ENCODE measurements around the gene PACSIN1. TPM values are rescaled to one million over a fixed set of nuclear protein-coding genes. Genes with fewer than 3 reads are reported as not detected.

Gene PACSIN1
- total RNA-seq, 2 experiments from 2014 or later = 1.8 to 2.2 TPM

DNA sequence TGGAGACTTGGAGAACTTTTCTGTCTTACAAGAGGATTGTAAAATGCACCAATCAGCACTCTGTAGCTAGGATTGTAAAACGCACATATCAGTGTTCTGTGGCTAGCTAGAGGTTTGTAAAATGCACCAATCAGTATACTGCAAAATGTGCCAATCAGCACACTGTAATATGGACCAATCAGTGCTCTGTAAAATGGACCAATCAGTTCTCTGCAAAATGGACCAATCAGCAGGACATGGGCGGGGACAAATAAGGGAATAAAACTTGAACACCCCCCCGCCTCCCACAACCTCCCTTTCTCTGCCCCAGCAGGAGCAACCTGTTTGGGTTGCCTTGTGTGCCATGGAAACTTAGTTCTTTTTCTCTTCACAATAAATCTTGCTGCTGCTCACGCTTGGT, 27.2 kb upstream of the PACSIN1 start:
- no peak overlapping the region for H3K4me3 Mint-ChIP-seq
- CTCF ChIA-PET = no interaction called here
- POLR2A ChIA-PET = interaction anchor here (1.3 kb wide), 1 partner anchor 13 kb away, joined by 6 read pairs; the partner anchor contains the start of gene RPS10

DNA sequence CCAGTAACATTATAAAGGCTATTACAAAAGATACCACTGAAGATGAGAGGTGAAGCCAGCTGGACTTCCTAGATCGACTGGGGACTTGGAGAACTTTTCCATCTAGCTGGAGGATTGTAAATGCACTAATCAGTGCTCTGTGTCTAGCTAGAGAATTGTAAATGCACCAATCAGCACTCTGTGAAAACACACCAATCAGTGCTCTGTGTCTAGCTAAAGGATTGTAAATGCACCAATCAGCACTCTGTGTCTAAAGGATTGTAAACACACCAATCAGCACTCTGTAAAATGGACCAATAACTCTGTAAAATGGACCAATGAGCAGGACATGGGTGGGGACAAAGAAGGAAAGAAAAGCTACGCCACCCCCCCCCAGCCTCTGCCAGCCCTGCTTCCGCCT, 26.4 kb upstream of the PACSIN1 start:
- H3K4me1 Mint-ChIP-seq = no peaks in the 10 kb centered on the region
- no peak for DNase-seq
- H3K27ac Mint-ChIP-seq = no peak overlapping the region
- H3K36me3 Mint-ChIP-seq (ENCODE audit: low read depth) = no peaks in the 10 kb centered on the region
- H3K9me3 Mint-ChIP-seq = peaks cover 3% of the 10 kb centered on the region
- POLR2A ChIA-PET = interaction anchor here (1.3 kb wide), 1 partner anchor 14 kb away, joined by 6 read pairs; the partner anchor contains the start of gene RPS10
- no peak overlapping the region for H3K4me3 Mint-ChIP-seq
- CTCF ChIA-PET = no interaction called here
- H3K27me3 Mint-ChIP-seq = peaks cover 1% of the 10 kb centered on the region

More for the DNA sequence above, 27.2 kb upstream of the PACSIN1 start:
- Mint-ChIP-seq H3K27me3 (peaks cover 1% of the 10 kb centered on the region), H3K9me3 (peaks cover 3% of the 10 kb centered on the region), H3K4me1 (no peaks in the 10 kb centered on the region), H3K27ac (no peak overlapping the region), H3K36me3 (ENCODE audit: low read depth) (no peaks in the 10 kb centered on the region)
- no peak for DNase-seq

DNA sequence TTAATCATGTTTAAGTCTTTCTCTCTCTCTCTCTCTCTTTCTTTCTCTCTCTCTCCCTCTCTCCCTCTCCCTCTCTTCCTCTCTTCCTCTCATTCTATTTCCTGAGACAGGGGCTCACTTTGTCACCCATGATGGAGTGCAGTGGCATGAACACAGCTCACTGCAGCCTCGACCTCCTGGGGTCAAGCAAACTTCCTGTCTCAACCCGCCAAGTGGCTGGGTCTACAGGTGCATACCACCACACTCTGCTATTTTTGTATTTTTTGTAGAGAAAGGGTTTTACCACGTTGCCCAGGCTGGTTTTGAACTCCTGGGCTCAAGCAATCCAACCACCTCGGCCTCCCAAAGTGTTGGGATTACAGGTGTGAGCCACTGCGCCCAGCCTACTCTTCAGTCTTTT, 24.4 kb upstream of the PACSIN1 start:
- Mint-ChIP-seq H3K27me3 (peaks cover 3% of the 10 kb centered on the region), H3K4me1 (no peaks in the 10 kb centered on the region), H3K9me3 (peaks cover 3% of the 10 kb centered on the region), H3K36me3 (ENCODE audit: low read depth) (no peaks in the 10 kb centered on the region), H3K27ac (no peak overlapping the region), H3K4me3 (no peak overlapping the region)
- ChIA-PET POLR2A (no interaction called here), CTCF (no interaction called here)
- no peak for DNase-seq

DNA sequence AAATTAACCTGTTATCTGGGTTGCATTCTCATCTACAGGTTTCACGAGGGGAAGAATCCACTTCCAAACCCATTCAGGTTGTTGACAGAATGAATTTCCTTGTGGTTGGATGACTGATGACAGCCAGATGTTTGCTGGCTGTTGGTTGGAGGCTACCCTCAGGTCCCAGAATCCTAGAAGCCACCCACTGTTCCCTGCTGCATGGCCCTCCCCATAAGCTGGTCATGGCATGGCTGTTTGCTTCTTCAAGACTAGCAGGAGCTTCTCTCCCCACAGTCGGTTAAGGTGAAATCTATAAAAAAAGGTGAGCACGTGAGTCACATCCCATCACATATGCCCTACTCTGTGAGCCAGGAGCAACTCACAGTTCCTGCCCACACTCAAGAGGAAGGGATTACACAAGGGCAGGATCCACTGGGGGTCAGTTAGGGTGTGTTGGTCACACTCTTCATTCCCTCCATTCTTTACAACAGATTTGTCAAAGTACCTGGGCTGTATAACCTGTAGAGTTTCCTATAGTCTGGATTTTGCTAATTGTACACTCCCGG, 20.5 kb upstream of the PACSIN1 start:
- no peak for DNase-seq
- no peaks in the 10 kb centered on the region for H3K9me3 Mint-ChIP-seq
- H3K36me3 Mint-ChIP-seq (ENCODE audit: low read depth) = no peaks in the 10 kb centered on the region
- H3K4me1 Mint-ChIP-seq = no peaks in the 10 kb centered on the region
- ChIA-PET POLR2A (no interaction called here), CTCF (no interaction called here)
- peaks cover 2% of the 10 kb centered on the region for H3K27me3 Mint-ChIP-seq
- H3K27ac Mint-ChIP-seq = no peak overlapping the region
- no peak overlapping the region for H3K4me3 Mint-ChIP-seq

DNA sequence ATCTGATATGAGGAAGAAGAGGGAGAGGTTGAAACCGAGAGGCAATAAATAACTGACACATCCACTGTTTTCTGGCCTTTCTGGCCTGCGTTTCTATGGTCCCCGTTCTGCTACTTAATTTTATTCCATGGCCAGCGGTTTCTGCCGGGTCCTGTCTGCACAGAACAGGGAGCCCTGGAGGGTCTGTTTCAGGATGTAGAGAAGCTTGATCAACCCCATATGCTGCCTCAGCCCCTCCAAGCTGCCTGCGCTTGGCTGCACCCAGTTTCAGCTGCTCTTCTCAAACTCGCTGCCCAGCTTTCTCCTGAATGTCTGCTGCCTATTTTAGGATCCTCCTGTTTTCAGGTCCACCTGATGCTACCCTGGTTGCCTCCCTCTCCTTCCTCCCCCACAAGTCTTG, 18.5 kb upstream of the PACSIN1 start:
- no peaks in the 10 kb centered on the region for H3K9me3 Mint-ChIP-seq
- H3K4me3 Mint-ChIP-seq = no peak overlapping the region
- peaks cover 2% of the 10 kb centered on the region for H3K27me3 Mint-ChIP-seq
- ChIA-PET CTCF (interaction anchor here (0.7 to 1.5 kb wide), 3 partner anchors 11 to 283 kb away, joined by 3 to 4 read pairs (median 3); no protein-coding TSS in a partner anchor), POLR2A (no interaction called here)
- no peak for DNase-seq
- no peaks in the 10 kb centered on the region for H3K36me3 Mint-ChIP-seq (ENCODE audit: low read depth)
- no peaks in the 10 kb centered on the region for H3K4me1 Mint-ChIP-seq
- no peak overlapping the region for H3K27ac Mint-ChIP-seq

DNA sequence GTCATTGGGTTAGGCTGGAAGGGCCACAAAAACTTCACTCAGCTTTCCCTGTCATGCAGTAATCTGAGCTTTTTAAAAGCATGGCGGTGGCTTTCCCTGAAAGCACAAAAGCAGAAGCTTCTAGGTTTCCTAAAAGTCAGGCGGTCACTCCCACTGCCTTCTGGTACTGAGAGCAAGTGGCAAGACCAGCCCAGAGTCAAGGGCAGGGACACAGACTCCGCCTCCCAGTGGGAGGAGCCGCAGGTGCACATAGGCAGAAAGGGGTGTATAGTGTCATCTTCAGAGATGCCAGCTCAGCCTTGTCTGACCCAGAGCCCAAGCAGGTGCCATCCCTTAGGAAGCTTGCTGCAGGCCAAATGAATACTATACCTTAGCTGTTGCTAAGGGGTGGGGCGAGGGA, 18.0 kb upstream of the PACSIN1 start:
- ChIA-PET CTCF (interaction anchor here (0.7 to 0.9 kb wide), 2 partner anchors 12 to 284 kb away, joined by 3 read pairs; no protein-coding TSS in a partner anchor), POLR2A (no interaction called here)
- H3K4me1 Mint-ChIP-seq = no peaks in the 10 kb centered on the region
- no peak for DNase-seq
- no peak overlapping the region for H3K27ac Mint-ChIP-seq
- no peaks in the 10 kb centered on the region for H3K9me3 Mint-ChIP-seq
- H3K36me3 Mint-ChIP-seq (ENCODE audit: low read depth) = no peaks in the 10 kb centered on the region
- peaks cover 2% of the 10 kb centered on the region for H3K27me3 Mint-ChIP-seq
- no peak overlapping the region for H3K4me3 Mint-ChIP-seq

DNA sequence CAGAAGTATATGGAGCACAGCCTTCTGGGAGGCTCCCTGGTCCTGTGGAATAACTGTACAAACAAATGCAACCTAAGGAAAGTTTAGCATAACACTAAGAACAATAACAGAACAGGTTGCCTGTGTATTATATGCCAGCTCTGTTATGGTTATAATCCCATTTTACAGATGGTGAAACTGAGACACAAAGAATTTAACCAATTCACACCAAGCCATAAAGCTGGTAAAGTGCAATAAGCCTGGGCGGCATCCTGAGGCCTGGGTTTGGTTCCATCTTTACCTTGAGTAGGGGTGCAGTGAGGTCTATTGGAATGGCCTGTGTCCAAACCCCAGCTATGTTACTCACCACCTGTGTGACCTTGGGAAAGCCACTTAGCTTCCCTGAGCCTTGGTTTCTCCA, 14.7 kb upstream of the PACSIN1 start:
- Mint-ChIP-seq H3K4me3 (no peak overlapping the region), H3K27me3 (no peaks in the 10 kb centered on the region), H3K4me1 (no peaks in the 10 kb centered on the region), H3K9me3 (no peaks in the 10 kb centered on the region), H3K36me3 (ENCODE audit: low read depth) (no peaks in the 10 kb centered on the region), H3K27ac (no peak overlapping the region)
- no peak for DNase-seq
- ChIA-PET POLR2A (no interaction called here), CTCF (no interaction called here)

DNA sequence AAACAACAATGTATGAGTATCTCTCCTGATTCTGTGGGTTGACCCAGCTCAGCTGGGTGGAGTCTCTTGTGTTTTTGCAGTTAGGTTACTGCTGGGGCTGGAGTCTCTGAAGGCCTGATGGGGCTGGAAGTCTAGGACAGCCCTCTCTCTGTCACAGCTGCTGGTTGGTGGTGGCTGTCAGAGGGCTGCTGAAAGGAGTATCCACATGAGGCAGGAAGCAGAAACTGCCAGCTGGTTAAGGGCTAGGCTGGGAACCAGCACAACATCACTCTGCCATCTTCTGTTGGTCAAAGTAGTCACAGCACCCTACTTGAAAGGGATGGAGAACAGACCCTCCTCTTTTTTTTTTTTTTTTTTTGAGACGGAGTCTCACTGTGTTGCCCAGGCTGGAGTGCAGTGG, 10.0 kb upstream of the PACSIN1 start:
- no peak overlapping the region for H3K27ac Mint-ChIP-seq
- no peak overlapping the region for H3K4me3 Mint-ChIP-seq
- no peaks in the 10 kb centered on the region for H3K27me3 Mint-ChIP-seq
- H3K4me1 Mint-ChIP-seq = no peaks in the 10 kb centered on the region
- POLR2A ChIA-PET = no interaction called here
- DNase-seq = no peak
- no peaks in the 10 kb centered on the region for H3K9me3 Mint-ChIP-seq
- CTCF ChIA-PET = interaction anchor here (1.1 kb wide), 1 partner anchor 154 kb away, joined by 4 read pairs; no protein-coding TSS in a partner anchor
- no peaks in the 10 kb centered on the region for H3K36me3 Mint-ChIP-seq (ENCODE audit: low read depth)

DNA sequence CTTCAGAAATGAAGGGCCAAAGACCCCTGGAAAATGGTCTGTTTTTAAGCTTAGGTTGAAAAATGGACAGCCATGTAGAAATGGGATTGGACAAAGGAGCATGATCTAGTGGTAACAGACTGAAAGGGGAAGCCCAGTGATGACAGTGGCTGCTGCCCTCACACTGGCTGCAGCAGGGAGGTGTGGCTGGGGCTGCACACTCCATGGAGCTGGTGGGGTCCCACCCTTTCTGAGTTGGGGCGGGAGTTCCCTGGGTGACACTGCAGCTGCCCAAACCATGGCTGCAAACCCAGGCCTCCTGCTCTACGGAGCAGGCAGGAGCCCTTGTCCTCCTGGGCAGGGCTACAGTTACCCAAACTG, 8.5 kb upstream of the PACSIN1 start:
- DNase-seq = no peak
- Mint-ChIP-seq H3K4me1 (no peaks in the 10 kb centered on the region), H3K4me3 (no peak overlapping the region), H3K27ac (no peak overlapping the region), H3K27me3 (no peaks in the 10 kb centered on the region), H3K36me3 (ENCODE audit: low read depth) (no peaks in the 10 kb centered on the region), H3K9me3 (no peaks in the 10 kb centered on the region)
- ChIA-PET CTCF (interaction anchor here (0.6 to 7.9 kb wide), 2 partner anchors 152 to 294 kb away, joined by 3 to 79 read pairs; no protein-coding TSS in a partner anchor), POLR2A (no interaction called here)

DNA sequence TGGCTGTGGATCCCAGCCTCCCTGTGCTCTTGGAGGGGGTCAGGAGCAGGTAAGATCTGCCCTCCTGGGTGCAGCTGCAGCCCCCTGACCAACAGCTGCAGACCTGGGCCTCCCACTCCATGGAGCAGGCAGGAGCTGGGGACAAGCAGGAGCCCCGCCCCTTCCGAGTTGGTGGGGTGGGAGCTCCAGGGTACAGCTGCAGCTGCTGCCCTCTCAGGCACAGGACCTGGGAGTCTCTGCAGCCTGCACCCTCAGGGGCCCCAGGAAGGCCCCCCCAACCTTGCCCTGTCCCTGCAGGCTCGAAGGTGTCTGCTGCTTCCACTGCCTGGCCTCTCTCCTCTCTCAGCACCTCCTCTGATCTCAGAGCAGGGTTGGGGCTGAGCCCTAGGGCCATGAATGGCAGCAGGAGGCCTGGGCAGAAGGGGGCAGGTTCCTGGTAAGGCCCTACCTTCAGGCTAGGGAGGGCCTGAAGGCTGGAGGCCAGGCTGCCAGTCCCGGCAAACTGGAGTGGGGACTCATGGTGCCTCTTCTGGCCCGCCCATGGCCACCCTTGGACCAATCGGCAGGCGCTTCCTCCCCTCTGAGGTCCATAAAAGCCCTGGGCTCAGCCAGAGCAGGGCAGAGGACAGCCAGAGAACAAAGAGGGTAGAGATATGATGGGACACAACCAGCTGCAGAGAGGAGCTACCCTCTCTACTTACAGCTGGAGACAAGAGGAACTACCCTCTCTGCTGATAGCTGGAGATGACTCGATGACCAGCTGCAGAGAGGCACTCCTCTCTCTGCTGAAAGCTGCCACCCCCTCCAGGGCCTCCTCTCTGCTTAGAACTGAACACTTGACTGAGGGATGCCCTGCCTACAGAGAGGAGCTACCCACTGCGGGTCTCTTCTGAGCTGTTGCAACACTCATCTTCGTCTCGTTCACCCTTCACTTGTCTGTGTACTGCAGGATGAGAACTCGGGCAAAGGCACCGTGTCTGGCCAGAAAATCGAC, 7.8 kb upstream of the PACSIN1 start:
- Mint-ChIP-seq H3K36me3 (ENCODE audit: low read depth) (no peaks in the 10 kb centered on the region), H3K4me1 (no peaks in the 10 kb centered on the region), H3K4me3 (no peak overlapping the region), H3K27ac (no peak overlapping the region), H3K27me3 (peaks cover 2% of the 10 kb centered on the region), H3K9me3 (no peaks in the 10 kb centered on the region)
- POLR2A ChIA-PET = no interaction called here
- CTCF ChIA-PET = interaction anchor here (0.6 to 7.9 kb wide), 7 partner anchors 10 to 294 kb away, joined by 3 to 79 read pairs (median 4); no protein-coding TSS in a partner anchor
- no peak for DNase-seq

DNA sequence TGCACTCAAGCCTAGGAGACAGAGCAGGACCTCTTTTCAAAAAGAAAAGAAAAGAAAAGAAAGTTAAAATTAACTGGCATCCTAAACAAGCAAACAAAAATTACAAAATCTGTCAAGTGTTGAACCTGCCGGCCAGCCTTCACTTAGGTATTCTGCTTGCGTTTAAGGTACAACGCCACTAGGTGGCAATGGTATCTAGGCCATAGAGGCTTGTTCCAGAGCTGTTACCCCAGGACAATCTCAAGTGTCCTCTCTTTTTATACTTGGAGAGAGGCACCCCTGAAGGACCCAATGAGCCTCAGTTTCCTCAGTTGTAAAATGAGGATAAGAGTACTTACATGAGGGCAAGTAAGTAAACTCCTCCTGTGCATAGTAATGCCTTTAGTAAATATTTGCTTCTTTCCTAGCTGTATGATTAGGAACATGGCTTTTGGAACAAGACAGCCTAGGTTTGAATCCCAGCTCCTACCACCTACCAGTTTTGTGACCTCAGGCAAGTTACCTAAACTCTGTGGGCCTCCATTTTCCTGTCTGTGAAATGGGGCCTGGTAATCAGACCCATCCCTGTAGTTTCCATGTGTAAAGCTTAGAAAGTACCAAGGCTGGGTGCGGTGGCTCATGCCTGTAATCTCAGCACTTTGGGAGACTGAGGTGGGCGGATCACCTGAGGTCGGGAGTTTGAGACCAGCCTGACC, 5.8 kb upstream of the PACSIN1 start:
- peak; percentile 59 for DNase-seq
- Mint-ChIP-seq H3K27me3 (peaks cover 16% of the 10 kb centered on the region), H3K36me3 (ENCODE audit: low read depth) (no peaks in the 10 kb centered on the region), H3K4me3 (no peak overlapping the region), H3K9me3 (no peaks in the 10 kb centered on the region), H3K4me1 (no peaks in the 10 kb centered on the region), H3K27ac (no peak overlapping the region)
- ChIA-PET CTCF (interaction anchor here (0.6 to 7.9 kb wide), 22 partner anchors 12 to 680 kb away, joined by 3 to 79 read pairs (median 4); partner anchors contain the start of gene SMIM29), POLR2A (interaction anchor here (1.9 kb wide), 1 partner anchor 148 kb away, joined by 6 read pairs; no protein-coding TSS in a partner anchor)

DNA sequence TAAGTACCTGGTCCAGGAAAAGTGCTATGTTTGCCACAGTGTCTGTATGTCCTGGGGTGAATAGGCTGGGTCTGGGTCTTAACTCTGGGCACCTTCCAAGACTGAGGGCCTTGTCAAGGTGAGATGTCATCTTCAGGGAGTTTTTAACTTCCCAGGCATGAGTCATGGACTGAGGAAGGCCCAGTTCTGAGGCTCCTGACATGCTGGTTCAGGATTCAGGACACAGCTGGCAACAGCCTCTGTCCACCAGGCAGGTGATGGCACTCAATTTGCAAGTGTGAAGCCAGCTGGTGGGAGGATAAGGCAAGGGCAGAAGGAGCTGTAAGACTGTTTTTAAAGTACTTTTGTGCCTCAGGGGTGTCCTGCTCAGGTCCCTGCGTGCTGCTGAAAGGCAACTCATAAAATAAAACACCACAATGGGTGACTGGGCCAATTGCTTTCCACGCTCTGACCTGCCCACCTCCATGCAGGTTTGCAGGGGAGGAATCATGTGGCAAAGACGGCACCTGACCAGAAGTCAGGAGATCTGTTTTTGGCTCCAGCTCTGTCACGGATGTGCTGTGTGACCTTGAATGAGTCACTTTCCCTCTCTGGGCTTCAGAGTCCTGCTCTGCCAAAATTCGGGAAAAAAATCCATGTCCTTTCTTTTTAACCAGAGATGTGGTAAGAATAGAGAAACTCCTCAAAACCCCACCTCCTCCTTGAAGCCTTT, 4.9 kb upstream of the PACSIN1 start:
- ChIA-PET POLR2A (interaction anchor here (1.9 kb wide), 1 partner anchor 147 kb away, joined by 6 read pairs; no protein-coding TSS in a partner anchor), CTCF (interaction anchor here (0.6 to 7.9 kb wide), 11 partner anchors 13 to 679 kb away, joined by 3 to 79 read pairs (median 5); partner anchors contain the start of gene SMIM29)
- no peaks in the 10 kb centered on the region for H3K36me3 Mint-ChIP-seq (ENCODE audit: low read depth)
- H3K9me3 Mint-ChIP-seq = no peaks in the 10 kb centered on the region
- peaks cover 5% of the 10 kb centered on the region for H3K4me1 Mint-ChIP-seq
- H3K27me3 Mint-ChIP-seq = peaks cover 23% of the 10 kb centered on the region
- no peak for DNase-seq
- no peak overlapping the region for H3K27ac Mint-ChIP-seq
- H3K4me3 Mint-ChIP-seq = no peak overlapping the region

Data from activated CD4-positive, alpha-beta memory T cell treated with anti-CD3 and anti-CD28 coated beads, Interleukin-2, amount 10 ng/mL, durations not matched to agents 7 days and 5 days (primary cell).